ENCODE measurements around the gene LTB. TPM values are rescaled to one million over a fixed set of nuclear protein-coding genes. Genes with fewer than 3 reads are reported as not detected.

LTB gene
- total RNA-seq, 1 experiment from 2014 or later: not detected

- H3K27me3 ChIP-seq (ENCODE audit: insufficient read depth, low read length): no peaks in the 10 kb centered on the region
- DNase-seq: no peak
Observed at GRCh38 chr6:31581434-31582229, 592 bp downstream of the LTB start.

More at GRCh38 chr6:31581434-31582229, 592 bp downstream of the LTB start:
- Histone ChIP-seq H2BK20ac (ENCODE audit: low read depth, low read length, poor library complexity, severe bottlenecking) (no peak overlapping the region), H2AFZ (ENCODE audit: low read length) (no peak overlapping the region), H2BK5ac (ENCODE audit: insufficient read length, low read length) (no peak overlapping the region), H4K91ac (ENCODE audit: insufficient read length, low read depth, low read length) (no peak overlapping the region), H3K79me2 (ENCODE audit: insufficient read depth, low read length) (no peaks in the 10 kb centered on the region), H2AK5ac (ENCODE audit: insufficient read length, low read length) (no peak overlapping the region), H3K9ac (ENCODE audit: extremely low read depth, insufficient read length, low read length) (peak overlapping the region; percentile 29), H3K4me2 (ENCODE audit: insufficient read depth, insufficient read length, low read length) (peak overlapping the region; percentile 67), H3K23me2 (ENCODE audit: insufficient read length, low read depth, low read length, poor library complexity, severe bottlenecking) (peaks cover 9% of the 10 kb centered on the region), H3K18ac (ENCODE audit: insufficient read length, low read depth, low read length) (peak overlapping the region; percentile 77), H2BK12ac (ENCODE audit: insufficient read length, low read depth, low read length) (no peak overlapping the region), H4K8ac (replicated peaks; ENCODE audit: insufficient read length, low read depth, low read length) (no peak overlapping the region), H3K56ac (ENCODE audit: insufficient read length, low read depth, low read length) (no peak overlapping the region), H3K79me1 (ENCODE audit: insufficient read depth, low read depth, low read length, poor library complexity, severe bottlenecking) (no peaks in the 10 kb centered on the region), H3T11ph (ENCODE audit: low read length) (no peak overlapping the region), H2BK120ac (ENCODE audit: low read depth, low read length, poor library complexity, severe bottlenecking) (no peak overlapping the region), H3K4ac (ENCODE audit: low read depth, low read length) (no peak overlapping the region), H3K14ac (ENCODE audit: insufficient read depth, low read length) (peak overlapping the region; percentile 85), H3K23ac (ENCODE audit: insufficient read length, low read depth, low read length) (no peak overlapping the region), H3K4me1 (ENCODE audit: insufficient read depth, low read length) (peaks cover 2% of the 10 kb centered on the region; the same call in 1 of the 2 replicates), H4K5ac (ENCODE audit: insufficient read length, low read depth, low read length) (no peak overlapping the region), H3K27ac (ENCODE audit: insufficient read length, low read depth, low read length) (no peak overlapping the region), H2BK15ac (ENCODE audit: low read depth, low read length) (no peak overlapping the region), H3K9me3 (ENCODE audit: control insufficient read depth, low read depth, low read length) (no peaks in the 10 kb centered on the region), H4K20me1 (ENCODE audit: control insufficient read depth, insufficient read depth, insufficient read length) (no peaks in the 10 kb centered on the region)
- Mint-ChIP-seq H3K9me3 (no peaks in the 10 kb centered on the region; a peak in 1 of 5 replicates), H3K27me3 (ENCODE audit: low read depth) (peaks cover 32% of the 10 kb centered on the region), H3K4me3 (peak overlapping the region; percentile 84 to 94), H3K36me3 (ENCODE audit: insufficient read depth in 1 of 3, low read depth in 3 of 3) (no peaks in the 10 kb centered on the region), H3K27ac (peak overlapping the region; percentile 9 to 93 (median 23); a peak in 5 of 7 replicates), H3K4me1 (peaks cover 34 to 36% of the 10 kb centered on the region in 2 experiments)
- WGBS (ENCODE audit: extremely low coverage, insufficient read length, low lambda C conversion rate): no CpG with 5 or more reads among the region's 21 CpGs
- no peak for TF ChIP-seq CTCF (conservative IDR thresholded peaks at IDR 0.05)
